Stomach (tissue), 9 donors: Measurements from ENCODE around the gene ARAP2. TPM values are rescaled to one million over a fixed set of nuclear protein-coding genes. Genes with fewer than 3 reads are reported as not detected.

Experiments used
- DNase-seq, 2 donors: peaks; one replicate each; pipeline versions ENCODE4 v3.0.0 to v3.0.0-alpha.2; 2013 to 2019
- H3K27ac ChIP-seq, 5 donors: fragments of 200-600 bp in 4 of 5; sonication (generic) in 4 of 5; one replicate each; pipeline ENCODE4 v1.5.1; 2013 to 2019; ENCODE audit warnings: mild to moderate bottlenecking in 1 of 5, moderate library complexity in 1 of 5
- H3K27me3 ChIP-seq, 3 donors: fragments of 200-600 bp; sonication (generic); one replicate each; pipeline ENCODE4 v1.5.1; 2017 to 2019; ENCODE audit warnings: mixed run types in 1 of 3
- H3K36me3 ChIP-seq, 4 donors: fragments of 200-600 bp; sonication (generic); 1 replicate in 3 of 4; 2 replicates in 1 of 4; pipeline ENCODE4 v1.5.1; 2016 to 2019
- H3K4me1 ChIP-seq, 4 donors: fragments of 200-600 bp; sonication (generic); one replicate each; pipeline ENCODE4 v1.5.1; 2016 to 2019
- H3K4me3 ChIP-seq, 4 donors: fragments of 200-600 bp; sonication (generic) in 3 of 4; one replicate each; pipeline ENCODE4 v1.5.1; 2016 to 2019; ENCODE audit warnings: mild to moderate bottlenecking in 1 of 4
- H3K9me3 ChIP-seq, 4 donors: fragments of 200-600 bp; sonication (generic); one replicate each; pipeline ENCODE4 v1.5.1; 2016 to 2019
- CTCF ChIP-seq, 7 experiments: fragments of 450-650 bp in 4 of 7; fragments of 200-600 bp in 3 of 7; sonication (generic) in 3 of 7; IDR thresholded peaks; one replicate each; pipeline ENCODE4 v1.5.1; 2016 to 2019; ENCODE audit warnings: antibody characterized with exemption in 7 of 7, control low read depth in 2 of 7, mild to moderate bottlenecking in 1 of 7
- EP300 ChIP-seq: sonication (generic); formaldehyde crosslinking; IDR thresholded peaks from one replicate; pipeline ENCODE4 v1.6.1; 2017; ENCODE audit warnings: antibody characterized with exemption
- POLR2A ChIP-seq, 4 donors: fragments of 450-650 bp; IDR thresholded peaks; one replicate each; pipeline ENCODE4 v1.6.1; 2016; ENCODE audit warnings: antibody characterized with exemption in 4 of 4, control low read depth in 2 of 4, mild to moderate bottlenecking in 1 of 4, moderate library complexity in 1 of 4
- POLR2AphosphoS5 ChIP-seq, 3 donors: sonication (generic); formaldehyde crosslinking; IDR thresholded peaks; one replicate each; pipeline ENCODE4 v1.6.1; 2016; ENCODE audit warnings: antibody characterized with exemption in 3 of 3
- WGBS, 5 donors: extraction: QIAGEN DNeasy Blood & Tissue Kit in 3 of 5; methylation state at CpG; one replicate each; pipeline versions ENCODE4 v1.1.5 to v1.1.7; 2013 to 2018; 5-methylcytosine and 5-hydroxymethylcytosine counted together
- intact Hi-C: fragments of 100-400 bp; cut with DNase I; formaldehyde crosslinking; loops from one replicate; pipeline ENCODE4 v1.15.1; 2023; ENCODE audit warnings: low total_unique reads
- polyA plus RNA-seq, 3 donors: library from polyadenylated mRNA; stranded (reverse); fragments of 200-250 nt; gene quantifications; one replicate each; pipeline ENCODE4 v1.2.3, GENCODE V29; 2013
- total RNA-seq, 5 donors: library from RNA; depleted of rRNA; stranded (reverse); fragments of >200 nt; gene quantifications; one replicate each; pipeline versions ENCODE4 v1.1.0 to v1.2.3, GENCODE V29; 2014 to 2016
- donor health status: healthy with polysubstance abuse.
- donor health status: Bipolar disorder and iron deficiency.
- donor health status: healthy.

Gene ARAP2
- total and polyA plus RNA-seq, 8 donors = 2.2 to 69.4 (median 19.1) TPM

GRCh38 chr4:36207831-36208520, 36.3 kb downstream of the ARAP2 start:
- 66 to 81% (median 74%) methylated on average over 9 of the region's 9 CpGs for WGBS, 5 donors
- no peak for DNase-seq
- H3K27me3 ChIP-seq = no peaks in the 10 kb centered on the region
- intact Hi-C loops = no loop called here
- no peaks in the 10 kb centered on the region for H3K9me3 ChIP-seq
- H3K4me1 ChIP-seq = peaks cover 0 to 15% (median 0%) of the 10 kb centered on the region in 4 donors
- peaks cover 0 to 9% (median 4%) of the 10 kb centered on the region in 4 donors for H3K36me3 ChIP-seq
- H3K27ac ChIP-seq = no peak overlapping the region
- TF ChIP-seq CTCF (IDR thresholded peaks at IDR 0.05) (no peak), POLR2AphosphoS5 (IDR thresholded peaks at IDR 0.05) (no peak), POLR2A (IDR thresholded peaks at IDR 0.05) (no peak), EP300 (no peak)
- H3K4me3 ChIP-seq = no peak overlapping the region

- TF ChIP-seq EP300 (no peak), POLR2AphosphoS5 (IDR thresholded peaks at IDR 0.05) (no peak), POLR2A (IDR thresholded peaks at IDR 0.05) (no peak), CTCF (IDR thresholded peaks at IDR 0.05) (no peak)
- DNase-seq = no peak
- intact Hi-C loops = no loop called here
- H3K9me3 ChIP-seq = no peaks in the 10 kb centered on the region
- H3K27me3 ChIP-seq = no peaks in the 10 kb centered on the region
- 35 to 57% (median 41%) methylated on average over 1 of the region's 1 CpG for WGBS, 5 donors
- peaks cover 0 to 15% (median 0%) of the 10 kb centered on the region in 4 donors for H3K4me1 ChIP-seq
- H3K27ac ChIP-seq = no peak overlapping the region
- H3K36me3 ChIP-seq = peaks cover 0 to 9% (median 4%) of the 10 kb centered on the region in 4 donors
- no peak overlapping the region for H3K4me3 ChIP-seq
These were observed 36.9 kb downstream of the ARAP2 start for GRCh38 chr4:36207367-36207766.

- peaks cover 0 to 9% (median 4%) of the 10 kb centered on the region in 4 donors for H3K36me3 ChIP-seq
- TF ChIP-seq EP300 (no peak), POLR2A (IDR thresholded peaks at IDR 0.05) (no peak), POLR2AphosphoS5 (IDR thresholded peaks at IDR 0.05) (no peak), CTCF (IDR thresholded peaks at IDR 0.05) (no peak)
- peaks cover 0 to 15% (median 0%) of the 10 kb centered on the region in 4 donors for H3K4me1 ChIP-seq
- H3K9me3 ChIP-seq = no peaks in the 10 kb centered on the region
- 90 to 94% (median 92%) methylated on average over 3 of the region's 3 CpGs for WGBS, 5 donors
- intact Hi-C loops = no loop called here
- H3K4me3 ChIP-seq = no peak overlapping the region
- H3K27me3 ChIP-seq = no peaks in the 10 kb centered on the region
- no peak for DNase-seq
- H3K27ac ChIP-seq = no peak overlapping the region
These were observed 37.6 kb downstream of the ARAP2 start for GRCh38 chr4:36206603-36207311.

GRCh38 chr4:36206012-36206411, 38.3 kb downstream of the ARAP2 start:
- H3K27me3 ChIP-seq = no peaks in the 10 kb centered on the region
- no peaks in the 10 kb centered on the region for H3K9me3 ChIP-seq
- TF ChIP-seq CTCF (IDR thresholded peaks at IDR 0.05) (no peak), POLR2AphosphoS5 (IDR thresholded peaks at IDR 0.05) (no peak), POLR2A (IDR thresholded peaks at IDR 0.05) (no peak), EP300 (no peak)
- peak in 1 of 2 donors; percentile 22 for DNase-seq
- H3K36me3 ChIP-seq = peaks cover 0 to 9% (median 4%) of the 10 kb centered on the region in 4 donors
- intact Hi-C loops = no loop called here
- H3K4me3 ChIP-seq = no peak overlapping the region
- WGBS, 5 donors = 69 to 82% (median 74%) methylated on average over 3 of the region's 3 CpGs
- no peak overlapping the region for H3K27ac ChIP-seq
- peaks cover 0 to 15% (median 0%) of the 10 kb centered on the region in 4 donors for H3K4me1 ChIP-seq
